H1 (cell line): Measurements from ENCODE around the gene WDCP. TPM values are rescaled to one million over a fixed set of nuclear protein-coding genes. Genes with fewer than 3 reads are reported as not detected.

Source experiments
- CTCF ChIA-PET: fragments of 300-600 bp; sonication (Branson Sonifier 250); formaldehyde crosslinking; loops from one replicate; lab custom pipeline; 2021; ENCODE audit not compliant: partially characterized antibody; lab: Charles Lee
- POLR2A ChIA-PET: fragments of 300-600 bp; sonication (Branson Sonifier 250); formaldehyde crosslinking; loops from one replicate; lab custom pipeline; 2021; ENCODE audit warnings: inconsistent platforms; ENCODE audit not compliant: partially characterized antibody; lab: Charles Lee
- DNase-seq, 2 experiments: peaks; one replicate each; pipeline versions ENCODE4 v3.0.0 to v3.0.0-alpha.2; 2010 to 2022; ENCODE audit warnings: low spot score in 2 of 2, low read depth in 1 of 2, mixed read lengths in 1 of 2
- FAIRE-seq: peaks from 2 replicates; lab custom pipeline; 2011; peaks lifted over from hg19 to GRCh38; lab: Jason Lieb, UNC
- H2AFZ ChIP-seq: 2 replicates; pipeline ENCODE4 v1.8.1; 2012; ENCODE audit warnings: low read length, inconsistent platforms
- H2AK5ac ChIP-seq: 2 replicates; pipeline ENCODE4 v1.6.1; 2013; ENCODE audit warnings: low read depth, low read length
- H2BK120ac ChIP-seq: replicated peaks from 2 replicates; pipeline ENCODE3; 2013; ENCODE audit warnings: low read depth, low read length, inconsistent platforms
- H2BK12ac ChIP-seq: 2 replicates; pipeline ENCODE4 v1.6.1; 2013; ENCODE audit warnings: low read depth, low read length
- H2BK15ac ChIP-seq: 2 replicates; pipeline ENCODE4 v1.6.1; 2013; ENCODE audit warnings: low read length
- H2BK20ac ChIP-seq: 2 replicates; pipeline ENCODE4 v1.6.1; 2013; ENCODE audit warnings: low read length
- H2BK5ac ChIP-seq: 2 replicates; pipeline ENCODE4 v1.6.1; 2013; ENCODE audit warnings: low read depth, low read length
- H3K14ac ChIP-seq: 2 replicates; pipeline ENCODE4 v1.6.1; 2013; ENCODE audit warnings: inconsistent platforms; ENCODE audit not compliant: insufficient read length
- H3K18ac ChIP-seq: 2 replicates; pipeline ENCODE4 v1.6.1; 2013; ENCODE audit warnings: low read length; ENCODE audit errors: extremely low read depth
- H3K23ac ChIP-seq: 2 replicates; pipeline ENCODE4 v1.6.1; 2013; ENCODE audit warnings: inconsistent platforms; ENCODE audit not compliant: insufficient read length
- H3K23me2 ChIP-seq: 2 replicates; pipeline ENCODE4 v1.6.1; 2013; ENCODE audit warnings: low read depth, low read length
- H3K27ac ChIP-seq: 2 replicates; pipeline ENCODE4 v1.6.1; 2011; ENCODE audit warnings: low read depth, low read length, inconsistent platforms
- H3K27me3 ChIP-seq, 4 experiments: replicated peaks in 1 of 4; 1 replicate in 1 of 4; 2 replicates in 3 of 4; pipeline versions ENCODE4 v1.6.1 to v1.8.1; 2011 to 2013; ENCODE audit warnings: low read length in 3 of 4, mild to moderate bottlenecking in 3 of 4, inconsistent platforms in 2 of 4, mixed read lengths in 2 of 4, moderate library complexity in 1 of 4; ENCODE audit not compliant: control insufficient read depth in 3 of 4, insufficient read depth in 3 of 4; ENCODE audit errors: extremely low read depth in 1 of 4
- H3K36me3 ChIP-seq, 4 experiments: 2 replicates each; pipeline versions ENCODE4 v1.6.1 to v1.8.1; 2011 to 2013; ENCODE audit warnings: mild to moderate bottlenecking in 4 of 4, low read length in 3 of 4, moderate library complexity in 2 of 4, control low read depth in 1 of 4, inconsistent platforms in 1 of 4; ENCODE audit not compliant: insufficient read depth in 4 of 4, control insufficient read depth in 2 of 4
- H3K4ac ChIP-seq: replicated peaks from 2 replicates; pipeline ENCODE3; 2013; ENCODE audit warnings: low read length, low read depth, mixed read lengths, inconsistent platforms; ENCODE audit not compliant: insufficient read length
- H3K4me1 ChIP-seq, 4 experiments: replicated peaks in 1 of 4; 1 replicate in 1 of 4; 2 replicates in 3 of 4; pipeline versions ENCODE4 v1.6.1 to v1.8.1; 2011 to 2013; ENCODE audit warnings: low read length in 3 of 4, inconsistent platforms in 2 of 4, mixed read lengths in 1 of 4; ENCODE audit not compliant: insufficient read depth in 4 of 4, control insufficient read depth in 3 of 4
- H3K4me2 ChIP-seq, 2 experiments: 2 replicates each; pipeline versions ENCODE4 v1.6.1 to v1.8.1; 2011 to 2013; ENCODE audit warnings: low read depth in 2 of 2, low read length in 2 of 2, control low read depth in 1 of 2, inconsistent platforms in 1 of 2, mild to moderate bottlenecking in 1 of 2; ENCODE audit not compliant: insufficient read depth in 1 of 2
- H3K4me3 ChIP-seq, 4 experiments: fragments of 200-600, 300-600 bp in 1 of 4; sonication (generic), shearing (Covaris generic), sonication (Bioruptor Twin) in 1 of 4; 2 replicates each; pipeline versions ENCODE4 v1.5.1 to v1.8.1; 2011 to 2016; ENCODE audit warnings: low read length in 4 of 4, low read depth in 3 of 4, control low read depth in 2 of 4, inconsistent platforms in 2 of 4, mild to moderate bottlenecking in 2 of 4, mixed read lengths in 1 of 4, moderate library complexity in 1 of 4; ENCODE audit not compliant: insufficient read depth in 2 of 4; ENCODE audit errors: extremely low read depth in 1 of 4
- H3K56ac ChIP-seq: replicated peaks from 2 replicates; pipeline ENCODE3; 2013; ENCODE audit warnings: low read depth, mild to moderate bottlenecking, mixed read lengths, low read length, inconsistent platforms; ENCODE audit not compliant: insufficient read length
- H3K79me1 ChIP-seq: 2 replicates; pipeline ENCODE4 v1.6.1; 2013; ENCODE audit warnings: low read depth, low read length, control low read depth
- H3K79me2 ChIP-seq, 2 experiments: 2 replicates each; pipeline versions ENCODE4 v1.6.1 to v1.8.1; 2012 to 2013; ENCODE audit warnings: low read length in 2 of 2, mild to moderate bottlenecking in 2 of 2, inconsistent platforms in 1 of 2; ENCODE audit not compliant: insufficient read depth in 2 of 2, control insufficient read depth in 1 of 2
- H3K9ac ChIP-seq, 4 experiments: replicated peaks in 1 of 4; 1 replicate in 1 of 4; 2 replicates in 3 of 4; pipeline versions ENCODE4 v1.6.1 to v1.8.1; 2011 to 2013; ENCODE audit warnings: low read depth in 3 of 4, low read length in 3 of 4, control low read depth in 2 of 4, mild to moderate bottlenecking in 2 of 4, moderate library complexity in 2 of 4, inconsistent platforms in 1 of 4; ENCODE audit errors: extremely low read depth in 1 of 4
- H3K9me3 ChIP-seq, 2 experiments: 2 replicates each; pipeline versions ENCODE4 v1.6.1 to v1.8.1; 2012 to 2013; ENCODE audit warnings: mild to moderate bottlenecking in 2 of 2, moderate library complexity in 2 of 2, control low read depth in 1 of 2, inconsistent platforms in 1 of 2, low read depth in 1 of 2, low read length in 1 of 2, mixed read lengths in 1 of 2; ENCODE audit not compliant: insufficient read depth in 2 of 2
- H4K20me1 ChIP-seq, 2 experiments: replicated peaks in 1 of 2; 2 replicates each; pipeline versions ENCODE3 to v1.8.1; 2011 to 2013; ENCODE audit warnings: inconsistent platforms in 2 of 2, low read length in 2 of 2, mild to moderate bottlenecking in 1 of 2; ENCODE audit not compliant: insufficient read depth in 2 of 2, control insufficient read depth in 1 of 2
- H4K5ac ChIP-seq: 2 replicates; pipeline ENCODE4 v1.6.1; 2013; ENCODE audit warnings: low read length, low read depth, mixed read lengths, inconsistent platforms; ENCODE audit not compliant: insufficient read length
- H4K8ac ChIP-seq: 2 replicates; pipeline ENCODE4 v1.8.0; 2013; ENCODE audit warnings: mild to moderate bottlenecking, moderate library complexity, low read length, inconsistent platforms; ENCODE audit not compliant: insufficient read depth; ENCODE audit errors: extremely low read depth
- H4K91ac ChIP-seq: replicated peaks from 2 replicates; pipeline ENCODE3; 2013; ENCODE audit warnings: low read length, mixed read lengths, inconsistent platforms; ENCODE audit not compliant: insufficient read length
- BCL11A ChIP-seq, 2 experiments: IDR thresholded peaks; one replicate each; pipeline ENCODE4 v1.6.1; 2011; ENCODE audit warnings: low read depth in 2 of 2, low read length in 2 of 2, mild to moderate bottlenecking in 2 of 2
- NRF1 ChIP-seq: IDR thresholded peaks from 2 replicates; pipeline ENCODE4 v1.6.1; 2011; ENCODE audit warnings: mild to moderate bottlenecking, low read depth, low read length, improper control_type of control experiment
- RFX5 ChIP-seq: IDR thresholded peaks from 2 replicates; pipeline ENCODE4 v1.6.1; 2011; ENCODE audit warnings: low read depth, low read length, improper control_type of control experiment, borderline replicate concordance
- RNF2 ChIP-seq: fragments of 200-900, 300-1000 bp; sonication (generic); IDR thresholded peaks from 2 replicates; pipeline ENCODE4 v1.7.1; 2016; ENCODE audit warnings: borderline replicate concordance, low read depth, mild to moderate bottlenecking, antibody characterized with exemption, low read length; ENCODE audit not compliant: poor library complexity, severe bottlenecking; ENCODE audit errors: missing control alignments
- SAP30 ChIP-seq: fragments of 300-600 bp; sonication (generic); IDR thresholded peaks from 2 replicates; pipeline ENCODE4 v1.7.1; 2012; ENCODE audit warnings: low read length, moderate library complexity, mild to moderate bottlenecking, inconsistent platforms; ENCODE audit not compliant: insufficient read depth, insufficient replicate concordance
- SIRT6 ChIP-seq: IDR thresholded peaks from one replicate; pipeline ENCODE4 v1.7.1; 2012; ENCODE audit warnings: low read length, inconsistent platforms
- WGBS, 2 experiments: shearing (Covaris generic) in 1 of 2; methylation state at CpG; one replicate each; pipeline versions ENCODE4 v1.1.6 to v1.1.7; 2013 to 2015; ENCODE audit warnings: low lambda C conversion rate in 2 of 2, mixed read lengths in 2 of 2, inconsistent platforms in 1 of 2, low coverage in 1 of 2, missing lambda C conversion rate in 1 of 2; ENCODE audit not compliant: insufficient replicate concordance in 2 of 2, insufficient coverage in 1 of 2, insufficient read length in 1 of 2; ENCODE audit errors: extremely low coverage in 1 of 2, missing lambda C conversion rate in 1 of 2; 5-methylcytosine and 5-hydroxymethylcytosine counted together
- polyA plus RNA-seq, 7 experiments: library from polyadenylated mRNA; depleted of rRNA in 3 of 7; stranded (reverse) in 5 of 7; unstranded in 2 of 7; fragments of >200 nt in 5 of 7; fragments of 200-250 nt in 2 of 7; gene quantifications; 1 replicate in 5 of 7; 2 replicates in 1 of 7; 4 replicates in 1 of 7; pipeline versions ENCODE4 v1.2.1 to v1.2.3, GENCODE V29; 2011 to 2013; ENCODE audit warnings: missing spikeins in 2 of 7, mixed read lengths in 2 of 7
- total RNA-seq: library from RNA; stranded (reverse); fragmentation: NEBNext Ultra II Directional; extraction: Animal tissue kit (Norgen Biotek cat#: 25700); gene quantifications from 2 replicates; pipeline ENCODE4 v1.2.1, GENCODE V29; 2021

Gene WDCP
- total and polyA plus RNA-seq, 2 of the 8 experiments (the other 6 are each of a cell fraction or from before 2014, with no cell fraction given): 19.2 to 40.1 TPM

DNA sequence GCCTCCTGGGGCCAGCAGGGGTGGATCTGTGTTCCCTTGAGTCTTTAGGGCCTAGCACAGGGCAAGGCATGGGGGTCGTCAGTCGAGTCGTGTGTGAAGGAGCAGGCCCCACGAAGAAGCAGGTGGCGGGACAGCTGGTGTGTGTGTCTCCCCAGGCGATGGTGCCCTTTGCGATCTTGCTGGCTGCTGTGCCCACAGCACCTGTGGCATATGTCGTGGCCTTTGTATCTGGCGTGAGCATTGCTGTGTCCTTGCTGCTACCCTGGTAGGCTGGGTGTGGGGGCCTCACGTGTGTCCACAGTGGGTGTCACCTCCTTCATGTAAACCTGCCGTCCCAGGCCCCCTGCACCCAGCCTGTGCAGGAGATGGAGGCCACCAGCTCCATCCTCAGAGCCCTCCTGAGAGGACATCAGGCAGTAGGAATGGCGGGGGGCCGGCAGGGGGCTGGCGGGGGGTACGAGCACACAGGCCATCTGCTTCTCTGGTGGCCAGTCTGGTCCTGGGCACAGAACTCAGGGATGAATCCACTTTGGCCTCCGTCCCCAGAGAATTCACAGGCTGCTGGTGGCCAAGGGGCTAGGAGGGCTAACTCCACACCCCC lies 24.1 kb downstream of the WDCP start:
- Histone ChIP-seq H3K36me3 (peaks cover 0 to 14% (median 3%) of the 10 kb centered on the region in 4 experiments; a peak in 3 of 8 replicates), H3K27ac (no peak overlapping the region), H2AK5ac (peak overlapping the region; percentile 66; the same call in 1 of the 2 replicates), H3K23ac (no peak overlapping the region), H3K23me2 (no peaks in the 10 kb centered on the region), H3K18ac (no peak overlapping the region), H2BK5ac (peak overlapping the region; percentile 67; the same call in 1 of the 2 replicates), H3K4me1 (peaks cover 12 to 28% (median 22%) of the 10 kb centered on the region in 4 experiments), H3K4ac (no peak overlapping the region), H2BK20ac (no peak overlapping the region), H3K9me3 (no peaks in the 10 kb centered on the region), H4K8ac (no peak overlapping the region; the same call in 1 of the 2 replicates), H2BK120ac (no peak overlapping the region), H3K27me3 (no peaks in the 10 kb centered on the region), H3K14ac (no peak overlapping the region), H3K79me2 (peaks cover 0 to 5% of the 10 kb centered on the region in 2 experiments; a peak in 1 of 4 replicates), H4K20me1 (no peaks in the 10 kb centered on the region), H3K4me2 (no peak overlapping the region), H3K79me1 (peaks cover 6% of the 10 kb centered on the region; the same call in 1 of the 2 replicates), H2AFZ (no peak overlapping the region), H2BK12ac (0 out of 2 replicates have a peak overlapping the region, but pooled peaks have one; percentile 96), H3K4me3 (no peak overlapping the region), H4K91ac (no peak overlapping the region), H3K56ac (no peak overlapping the region), H2BK15ac (peak overlapping the region; percentile 55; the same call in 1 of the 2 replicates), H4K5ac (no peak overlapping the region), H3K9ac (no peak overlapping the region)
- POLR2A ChIA-PET: interaction anchor here (1.0 to 1.8 kb wide), 4 partner anchors 13 to 61 kb away, joined by 3 to 8 read pairs (median 5); partner anchors contain the start of genes MFSD2B and TP53I3
- FAIRE-seq: no peak
- TF ChIP-seq SIRT6 (no peak), SAP30 (no peak), RNF2 (no peak), NRF1 (no peak), BCL11A (IDR thresholded peaks at IDR 0.05; ENCODE audit: low read depth in 2 of 2, low read length in 2 of 2) (no peak), RFX5 (no peak)
- WGBS, 2 experiments: 94% methylated on average over 16 of the region's 16 CpGs; no CpG with 5 or more reads in 1 of the 2 experiments
- DNase-seq: no peak
- CTCF ChIA-PET: interaction anchor here (0.6 to 3.4 kb wide), 6 partner anchors 9 to 88 kb away, joined by 4 to 31 read pairs (median 6); partner anchors contain the start of gene MFSD2B
